SK-N-SH (cell line): Measurements from ENCODE around the gene KDM4C. TPM values are rescaled to one million over a fixed set of nuclear protein-coding genes. Genes with fewer than 3 reads are reported as not detected.

ENCODE experiments used
- CTCF ChIA-PET: fragments of 300-600, 350-600 bp; formaldehyde crosslinking; extraction: SDS; loops from one replicate; lab custom pipeline; 2021; lab: Yijun Ruan, JAX
- POLR2A ChIA-PET: fragments of 350-600 bp; sonication (Branson Sonifier 250); formaldehyde crosslinking; extraction: SDS; loops from one replicate; lab custom pipeline; 2020; ENCODE audit warnings: antibody characterized with exemption, inconsistent platforms; lab: Yijun Ruan, JAX
- DNase-seq: peaks from one replicate; pipeline ENCODE4 v3.0.0; 2012
- H2AFZ ChIP-seq: fragments of 200-600 bp; sonication (generic); 2 replicates; pipeline ENCODE4 v1.8.1; 2016; ENCODE audit warnings: antibody characterized with exemption, mild to moderate bottlenecking, low read depth
- H3F3A ChIP-seq: fragments of 200-600 bp; sonication (generic); replicated peaks from 2 replicates; pipeline ENCODE3; 2016; ENCODE audit warnings: antibody characterized with exemption, mild to moderate bottlenecking; ENCODE audit not compliant: insufficient read depth
- H3K27ac ChIP-seq, 2 experiments: fragments of 200-500 bp in 1 of 2; fragments of 200-600 bp in 1 of 2; sonication (Bioruptor generic) in 1 of 2; sonication (generic), shearing (Covaris generic) in 1 of 2; 2 replicates each; pipeline versions ENCODE4 v1.5.1 to v1.6.1; 2014 to 2016; ENCODE audit warnings: low read depth in 2 of 2, inconsistent platforms in 1 of 2, low read length in 1 of 2, mild to moderate bottlenecking in 1 of 2, mixed read lengths in 1 of 2
- H3K27me3 ChIP-seq: fragments of 200-600 bp; sonication (generic), shearing (Covaris generic); 2 replicates; pipeline ENCODE4 v1.6.1; 2016; ENCODE audit warnings: mixed run types; ENCODE audit not compliant: insufficient read depth
- H3K36me3 ChIP-seq, 2 experiments: fragments of 200-500 bp in 1 of 2; fragments of 200-600 bp in 1 of 2; sonication (Bioruptor generic) in 1 of 2; sonication (generic) in 1 of 2; replicated peaks in 1 of 2; 2 replicates each; pipeline versions ENCODE3 to v1.5.1; 2014 to 2016; ENCODE audit warnings: low read length in 1 of 2, mild to moderate bottlenecking in 1 of 2; ENCODE audit not compliant: insufficient read depth in 2 of 2, control insufficient read depth in 1 of 2
- H3K4me1 ChIP-seq, 2 experiments: fragments of 200-500 bp in 1 of 2; fragments of 200-600 bp in 1 of 2; sonication (Bioruptor generic) in 1 of 2; sonication (generic), shearing (Covaris generic) in 1 of 2; 2 replicates each; pipeline versions ENCODE4 v1.5.1 to v1.6.1; 2014 to 2016; ENCODE audit warnings: low read depth in 1 of 2, low read length in 1 of 2, mixed run types in 1 of 2; ENCODE audit not compliant: insufficient read depth in 2 of 2, control insufficient read depth in 1 of 2
- H3K4me2 ChIP-seq: fragments of 200-600 bp; sonication (generic), shearing (Covaris generic); 2 replicates; pipeline ENCODE4 v1.6.1; 2017; ENCODE audit warnings: mixed run types
- H3K4me3 ChIP-seq, 2 experiments: fragments of 200-500 bp in 1 of 2; fragments of 200-600 bp in 1 of 2; sonication (Bioruptor generic) in 1 of 2; sonication (generic), shearing (Covaris generic) in 1 of 2; 2 replicates each; pipeline versions ENCODE4 v1.5.1 to v1.8.1; 2014 to 2016; ENCODE audit warnings: low read depth in 2 of 2, inconsistent platforms in 1 of 2, low read length in 1 of 2, mild to moderate bottlenecking in 1 of 2, mixed read lengths in 1 of 2, moderate library complexity in 1 of 2
- H3K79me2 ChIP-seq: fragments of 200-600 bp; sonication (generic); 2 replicates; pipeline ENCODE4 v1.8.1; 2017; ENCODE audit warnings: mild to moderate bottlenecking; ENCODE audit not compliant: insufficient read depth
- H3K9ac ChIP-seq: fragments of 200-600 bp; sonication (generic); 2 replicates; pipeline ENCODE4 v1.6.1; 2017; ENCODE audit warnings: mixed run types
- H3K9me2 ChIP-seq: fragments of 200-600 bp; sonication (generic); 2 replicates; pipeline ENCODE4 v1.6.1; 2017; ENCODE audit warnings: mixed run types
- H3K9me3 ChIP-seq: fragments of 200-600 bp; sonication (generic); 2 replicates; pipeline ENCODE4 v1.6.1; 2017; ENCODE audit warnings: mixed run types, mild to moderate bottlenecking, moderate library complexity
- H4K20me1 ChIP-seq: fragments of 200-600 bp; sonication (generic); 2 replicates; pipeline ENCODE4 v1.6.1; 2017; ENCODE audit warnings: mild to moderate bottlenecking, mixed run types; ENCODE audit not compliant: insufficient read depth
- EP300 ChIP-seq, 2 experiments: IDR thresholded peaks; 2 replicates each; pipeline versions ENCODE4 v1.4.0 to v1.6.1; 2012; ENCODE audit warnings: borderline replicate concordance in 1 of 2, low read depth in 1 of 2, low read length in 1 of 2
- FOSL2 ChIP-seq: IDR thresholded peaks from 2 replicates; pipeline ENCODE4 v1.4.0; 2012; ENCODE audit warnings: low read depth, mild to moderate bottlenecking, moderate library complexity, borderline replicate concordance
- FOXJ3 ChIP-seq: sonication (generic); formaldehyde crosslinking; IDR thresholded peaks from 2 replicates; pipeline ENCODE4 v1.5.1; 2020; ENCODE audit warnings: mild to moderate bottlenecking, missing genetic modification reagents
- GABPA ChIP-seq: IDR thresholded peaks from 2 replicates; pipeline ENCODE4 v1.4.0; 2012; ENCODE audit warnings: low read depth, mild to moderate bottlenecking
- GATA2 ChIP-seq: sonication (generic); formaldehyde crosslinking; IDR thresholded peaks from 2 replicates; pipeline ENCODE4 v1.5.0; 2020; ENCODE audit warnings: mild to moderate bottlenecking, missing genetic modification reagents
- RAD21 ChIP-seq: IDR thresholded peaks from 2 replicates; pipeline ENCODE4 v1.6.1; 2012; ENCODE audit warnings: mild to moderate bottlenecking, low read length
- RCOR1 ChIP-seq: fragments of 150-350 bp; IDR thresholded peaks from 2 replicates; pipeline ENCODE4 v1.6.1; 2017; ENCODE audit warnings: antibody characterized with exemption, low read length
- RFX5 ChIP-seq: IDR thresholded peaks from 2 replicates; pipeline ENCODE4 v1.6.1; 2012; ENCODE audit warnings: mild to moderate bottlenecking, improper control_type of control experiment, low read length
- SIN3A ChIP-seq: IDR thresholded peaks from 2 replicates; pipeline ENCODE4 v1.6.1; 2012; ENCODE audit warnings: low read depth, mild to moderate bottlenecking, low read length, moderate library complexity, borderline replicate concordance
- SMC3 ChIP-seq: IDR thresholded peaks from 2 replicates; pipeline ENCODE4 v1.6.1; 2012; ENCODE audit warnings: low read depth, low read length, improper control_type of control experiment
- TCF12 ChIP-seq: IDR thresholded peaks from 2 replicates; pipeline ENCODE4 v1.4.0; 2012
- USF1 ChIP-seq: IDR thresholded peaks from 2 replicates; pipeline ENCODE4 v1.4.0; 2012; ENCODE audit warnings: low read depth, borderline replicate concordance
- YY1 ChIP-seq: IDR thresholded peaks from 2 replicates; pipeline ENCODE4 v1.4.0; 2012; ENCODE audit warnings: low read depth, mild to moderate bottlenecking
- WGBS: methylation state at CpG from one replicate; pipeline ENCODE4 v1.1.6; 2017; ENCODE audit warnings: low lambda C conversion rate; 5-methylcytosine and 5-hydroxymethylcytosine counted together
- polyA plus RNA-seq, 3 experiments: library from polyadenylated mRNA; depleted of rRNA; stranded (reverse); fragments of >200 nt; gene quantifications; 2 replicates each; pipeline ENCODE4 v1.2.3, GENCODE V29; 2012
- TF ChIP-seq, protein P1 (sequence below): fragments of 200-600 bp; sonication (generic); IDR thresholded peaks from 2 replicates; pipeline ENCODE4 v1.6.1; 2017; ENCODE audit warnings: antibody characterized with exemption, mild to moderate bottlenecking, moderate library complexity
- TF ChIP-seq, protein P2 (sequence below): IDR thresholded peaks from 2 replicates; pipeline ENCODE4 v1.6.1; 2012; ENCODE audit warnings: mild to moderate bottlenecking, low read depth, low read length, moderate library complexity

The KDM4C gene
- polyA plus RNA-seq, 1 of the 3 experiments (the other 2 are of a cell fraction) = 9.4 TPM

DNA sequence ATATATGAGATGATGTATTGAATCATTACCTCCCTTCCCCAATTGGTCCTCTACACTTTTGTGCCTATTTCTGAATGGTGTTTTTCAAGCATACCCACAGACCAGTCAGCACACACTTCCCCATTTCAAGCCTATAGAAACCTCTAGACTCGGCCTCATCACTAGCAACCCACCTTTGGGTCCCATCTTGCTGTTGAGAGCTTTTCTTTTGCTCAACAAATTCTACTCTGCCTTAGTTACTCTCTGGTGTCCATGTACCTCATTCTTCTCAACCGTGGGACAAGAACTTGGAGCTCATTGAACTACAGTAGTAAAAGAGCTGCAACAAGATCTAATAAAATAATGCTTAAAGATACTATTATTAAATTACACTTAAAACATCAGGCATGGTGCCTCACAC is 49.0 kb upstream of the KDM4C start:
- no peak for TF ChIP-seq TCF12
- TF ChIP-seq USF1 = no peak
- TF ChIP-seq FOSL2 = no peak
- no peak for DNase-seq
- POLR2A ChIA-PET = no interaction called here
- Histone ChIP-seq H3K4me1 (peaks cover 0 to 4% of the 10 kb centered on the region in 2 experiments; a peak in 1 of 4 replicates), H3K79me2 (no peaks in the 10 kb centered on the region), H3K4me3 (no peak overlapping the region), H3K9me2 (no peaks in the 10 kb centered on the region), H3K9me3 (no peaks in the 10 kb centered on the region), H3K4me2 (no peak overlapping the region), H3K27me3 (no peaks in the 10 kb centered on the region), H4K20me1 (no peaks in the 10 kb centered on the region), H2AFZ (no peak overlapping the region), H3F3A (no peaks in the 10 kb centered on the region), H3K9ac (no peak overlapping the region), H3K36me3 (no peaks in the 10 kb centered on the region), H3K27ac (no peak overlapping the region)
- WGBS = 57% methylated on average over 2 of the region's 2 CpGs
- CTCF ChIA-PET = interaction anchor here (0.7 to 1.4 kb wide), 2 partner anchors 31 to 124 kb away, joined by 3 read pairs; no protein-coding TSS in a partner anchor

DNA sequence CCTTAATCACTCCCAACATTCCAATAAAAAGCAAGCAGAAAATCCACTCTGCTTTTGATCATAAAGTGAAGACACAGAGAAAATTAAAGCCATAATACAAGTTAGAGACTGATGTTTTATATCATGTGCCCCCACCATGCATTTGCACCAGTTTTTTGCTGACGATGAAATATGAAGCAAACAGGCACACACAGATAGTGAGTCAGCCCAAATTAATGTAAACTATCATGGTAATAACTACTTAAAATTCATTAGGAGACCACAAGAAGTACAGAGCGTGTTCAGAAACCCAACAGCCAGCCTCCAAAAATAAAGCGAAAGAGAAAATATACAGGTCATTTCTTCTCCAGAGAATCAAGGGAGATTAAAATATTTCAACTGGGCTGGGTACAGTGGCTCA is 46.4 kb upstream of the KDM4C start:
- Histone ChIP-seq H3K9me3 (no peaks in the 10 kb centered on the region), H3F3A (no peaks in the 10 kb centered on the region), H3K9ac (no peak overlapping the region), H3K4me2 (no peak overlapping the region), H4K20me1 (no peaks in the 10 kb centered on the region), H3K4me1 (peaks cover 0 to 5% of the 10 kb centered on the region in 2 experiments; a peak in 1 of 4 replicates), H3K27ac (no peak overlapping the region), H3K36me3 (no peaks in the 10 kb centered on the region), H3K79me2 (no peaks in the 10 kb centered on the region), H3K9me2 (no peaks in the 10 kb centered on the region), H3K4me3 (no peak overlapping the region), H3K27me3 (no peaks in the 10 kb centered on the region), H2AFZ (peak overlapping the region; percentile 39; the same call in 1 of the 2 replicates)
- WGBS = 68% methylated on average over 3 of the region's 3 CpGs
- no peak for DNase-seq
- TF ChIP-seq, protein P1, sequence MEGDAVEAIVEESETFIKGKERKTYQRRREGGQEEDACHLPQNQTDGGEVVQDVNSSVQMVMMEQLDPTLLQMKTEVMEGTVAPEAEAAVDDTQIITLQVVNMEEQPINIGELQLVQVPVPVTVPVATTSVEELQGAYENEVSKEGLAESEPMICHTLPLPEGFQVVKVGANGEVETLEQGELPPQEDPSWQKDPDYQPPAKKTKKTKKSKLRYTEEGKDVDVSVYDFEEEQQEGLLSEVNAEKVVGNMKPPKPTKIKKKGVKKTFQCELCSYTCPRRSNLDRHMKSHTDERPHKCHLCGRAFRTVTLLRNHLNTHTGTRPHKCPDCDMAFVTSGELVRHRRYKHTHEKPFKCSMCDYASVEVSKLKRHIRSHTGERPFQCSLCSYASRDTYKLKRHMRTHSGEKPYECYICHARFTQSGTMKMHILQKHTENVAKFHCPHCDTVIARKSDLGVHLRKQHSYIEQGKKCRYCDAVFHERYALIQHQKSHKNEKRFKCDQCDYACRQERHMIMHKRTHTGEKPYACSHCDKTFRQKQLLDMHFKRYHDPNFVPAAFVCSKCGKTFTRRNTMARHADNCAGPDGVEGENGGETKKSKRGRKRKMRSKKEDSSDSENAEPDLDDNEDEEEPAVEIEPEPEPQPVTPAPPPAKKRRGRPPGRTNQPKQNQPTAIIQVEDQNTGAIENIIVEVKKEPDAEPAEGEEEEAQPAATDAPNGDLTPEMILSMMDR = no peak
- no peak for TF ChIP-seq SIN3A
- TF ChIP-seq RFX5 = no peak
- no peak for TF ChIP-seq FOXJ3 (CRISPR knock-in tag)
- no peak for TF ChIP-seq YY1
- no peak for TF ChIP-seq SMC3
- no peak for TF ChIP-seq RCOR1
- no peak for TF ChIP-seq RAD21
- TF ChIP-seq GATA2 (CRISPR knock-in tag) = no peak
- no peak for TF ChIP-seq USF1
- TF ChIP-seq, protein P2, sequence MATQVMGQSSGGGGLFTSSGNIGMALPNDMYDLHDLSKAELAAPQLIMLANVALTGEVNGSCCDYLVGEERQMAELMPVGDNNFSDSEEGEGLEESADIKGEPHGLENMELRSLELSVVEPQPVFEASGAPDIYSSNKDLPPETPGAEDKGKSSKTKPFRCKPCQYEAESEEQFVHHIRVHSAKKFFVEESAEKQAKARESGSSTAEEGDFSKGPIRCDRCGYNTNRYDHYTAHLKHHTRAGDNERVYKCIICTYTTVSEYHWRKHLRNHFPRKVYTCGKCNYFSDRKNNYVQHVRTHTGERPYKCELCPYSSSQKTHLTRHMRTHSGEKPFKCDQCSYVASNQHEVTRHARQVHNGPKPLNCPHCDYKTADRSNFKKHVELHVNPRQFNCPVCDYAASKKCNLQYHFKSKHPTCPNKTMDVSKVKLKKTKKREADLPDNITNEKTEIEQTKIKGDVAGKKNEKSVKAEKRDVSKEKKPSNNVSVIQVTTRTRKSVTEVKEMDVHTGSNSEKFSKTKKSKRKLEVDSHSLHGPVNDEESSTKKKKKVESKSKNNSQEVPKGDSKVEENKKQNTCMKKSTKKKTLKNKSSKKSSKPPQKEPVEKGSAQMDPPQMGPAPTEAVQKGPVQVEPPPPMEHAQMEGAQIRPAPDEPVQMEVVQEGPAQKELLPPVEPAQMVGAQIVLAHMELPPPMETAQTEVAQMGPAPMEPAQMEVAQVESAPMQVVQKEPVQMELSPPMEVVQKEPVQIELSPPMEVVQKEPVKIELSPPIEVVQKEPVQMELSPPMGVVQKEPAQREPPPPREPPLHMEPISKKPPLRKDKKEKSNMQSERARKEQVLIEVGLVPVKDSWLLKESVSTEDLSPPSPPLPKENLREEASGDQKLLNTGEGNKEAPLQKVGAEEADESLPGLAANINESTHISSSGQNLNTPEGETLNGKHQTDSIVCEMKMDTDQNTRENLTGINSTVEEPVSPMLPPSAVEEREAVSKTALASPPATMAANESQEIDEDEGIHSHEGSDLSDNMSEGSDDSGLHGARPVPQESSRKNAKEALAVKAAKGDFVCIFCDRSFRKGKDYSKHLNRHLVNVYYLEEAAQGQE = no peak
- no peak for TF ChIP-seq GABPA
- no peak for TF ChIP-seq EP300 (IDR thresholded peaks at IDR 0.05; ENCODE audit: borderline replicate concordance in 1 of 2, low read depth in 1 of 2, low read length in 1 of 2)
- ChIA-PET CTCF (no interaction called here), POLR2A (no interaction called here)
